ENCODE results near the gene GLTP. TPM values are rescaled to one million over a fixed set of nuclear protein-coding genes. Genes with fewer than 3 reads are reported as not detected.

The GLTP gene
- total and polyA plus RNA-seq, 2 donors (not counting 1 experiment from before 2014, with no cell fraction given) = 51.2 to 67.9 TPM

DNA sequence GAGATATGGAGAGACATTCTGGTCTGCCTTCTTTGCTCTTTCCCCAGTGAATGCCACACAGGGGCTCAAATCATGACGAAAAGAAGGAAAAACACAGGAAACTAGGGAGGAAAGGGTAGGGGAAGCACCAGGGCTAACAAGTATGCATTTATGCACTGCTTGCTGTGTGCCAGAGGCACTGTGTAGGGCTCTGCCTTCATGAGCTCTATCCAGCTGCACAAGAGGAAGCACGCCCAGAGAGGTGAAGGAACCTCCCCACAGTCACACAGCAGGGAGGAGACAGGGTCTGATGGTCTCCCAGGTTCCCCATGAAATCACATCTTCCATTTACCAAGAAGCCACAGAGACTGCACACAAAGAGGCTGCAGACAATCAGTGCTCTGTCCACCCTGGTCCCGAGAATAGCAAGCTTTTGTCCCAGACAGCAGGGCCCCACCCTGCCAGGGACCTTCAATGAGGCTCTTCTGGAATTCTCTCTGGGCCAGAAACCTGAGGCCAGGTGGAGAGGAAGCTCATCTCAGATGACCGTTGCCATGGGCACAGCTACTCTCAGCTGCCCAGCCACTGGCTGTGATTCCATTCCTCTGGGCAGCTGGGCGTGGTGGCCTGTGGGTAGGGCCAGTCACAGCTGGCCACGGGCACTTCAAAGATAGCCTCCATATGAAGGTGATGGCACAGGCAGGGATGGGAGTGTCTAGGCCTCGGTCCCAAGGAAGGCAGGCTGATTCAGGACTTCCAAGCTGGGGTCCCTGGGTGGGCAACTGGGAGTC lies 39.9 kb downstream of the GLTP start:
- Histone ChIP-seq H3K79me2 (ENCODE audit: control insufficient read depth, insufficient read depth, low read length) (no peaks in the 10 kb centered on the region), H2AFZ (ENCODE audit: low read length) (no peak overlapping the region), H3K4me2 (ENCODE audit: extremely low read depth, insufficient read depth, low read length) (no peak overlapping the region), H3K36me3 (ENCODE audit: control insufficient read depth, insufficient read depth, low read length) (no peaks in the 10 kb centered on the region), H3K4me3 (replicated peaks in 1 of 4; ENCODE audit: control extremely low read depth in 1 of 4, insufficient read depth in 1 of 4, low read depth in 3 of 4, low read length in 4 of 4) (no peak overlapping the region), H3K4me1 (ENCODE audit: control insufficient read depth, extremely low read depth, insufficient read depth, low read length) (peaks cover 3% of the 10 kb centered on the region), H3K27me3 (ENCODE audit: control insufficient read depth, insufficient read depth, low read length) (no peaks in the 10 kb centered on the region), H3K9ac (ENCODE audit: insufficient read depth, low read length) (no peak overlapping the region), H3K9me3 (ENCODE audit: control insufficient read depth, insufficient read depth, low read depth, low read length) (no peaks in the 10 kb centered on the region), H4K20me1 (ENCODE audit: control insufficient read depth, extremely low read depth, insufficient read depth, low read length) (no peaks in the 10 kb centered on the region), H3K27ac (ENCODE audit: insufficient read depth, low read length) (no peak overlapping the region)
- TF ChIP-seq EZH2 (IDR thresholded peaks at IDR 0.05; ENCODE audit: low read length, missing control alignments) = no peak
- TF ChIP-seq, protein P1, sequence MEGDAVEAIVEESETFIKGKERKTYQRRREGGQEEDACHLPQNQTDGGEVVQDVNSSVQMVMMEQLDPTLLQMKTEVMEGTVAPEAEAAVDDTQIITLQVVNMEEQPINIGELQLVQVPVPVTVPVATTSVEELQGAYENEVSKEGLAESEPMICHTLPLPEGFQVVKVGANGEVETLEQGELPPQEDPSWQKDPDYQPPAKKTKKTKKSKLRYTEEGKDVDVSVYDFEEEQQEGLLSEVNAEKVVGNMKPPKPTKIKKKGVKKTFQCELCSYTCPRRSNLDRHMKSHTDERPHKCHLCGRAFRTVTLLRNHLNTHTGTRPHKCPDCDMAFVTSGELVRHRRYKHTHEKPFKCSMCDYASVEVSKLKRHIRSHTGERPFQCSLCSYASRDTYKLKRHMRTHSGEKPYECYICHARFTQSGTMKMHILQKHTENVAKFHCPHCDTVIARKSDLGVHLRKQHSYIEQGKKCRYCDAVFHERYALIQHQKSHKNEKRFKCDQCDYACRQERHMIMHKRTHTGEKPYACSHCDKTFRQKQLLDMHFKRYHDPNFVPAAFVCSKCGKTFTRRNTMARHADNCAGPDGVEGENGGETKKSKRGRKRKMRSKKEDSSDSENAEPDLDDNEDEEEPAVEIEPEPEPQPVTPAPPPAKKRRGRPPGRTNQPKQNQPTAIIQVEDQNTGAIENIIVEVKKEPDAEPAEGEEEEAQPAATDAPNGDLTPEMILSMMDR (conservative IDR thresholded peaks at IDR 0.05 in 1 of 2, IDR thresholded peaks at IDR 0.05 in 1 of 2; ENCODE audit: low read depth in 1 of 2, low read length in 2 of 2) = no peak
- DNase-seq (ENCODE audit: low read depth in 2 of 2) = no peak

DNA sequence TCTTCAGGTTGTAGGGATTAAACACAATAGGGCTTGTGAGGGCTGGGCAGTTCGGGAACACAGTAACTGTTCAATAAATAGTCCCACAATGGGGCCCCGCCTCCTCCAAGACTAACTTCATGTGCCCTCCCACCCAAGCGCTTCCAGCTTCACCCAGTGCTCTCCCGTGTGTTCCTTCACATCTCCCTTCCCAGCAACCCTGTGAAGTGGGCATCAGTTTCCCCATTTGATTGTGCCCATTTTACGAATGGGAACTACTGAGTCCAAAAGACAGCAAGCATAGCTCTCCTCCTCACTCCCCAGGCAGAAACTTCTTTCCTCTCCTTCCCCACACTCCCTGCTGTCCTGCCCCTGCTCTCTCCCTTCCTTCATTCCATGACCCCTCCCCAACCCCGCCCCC lies 40.9 kb downstream of the GLTP start:
- H3K4me2 ChIP-seq (ENCODE audit: extremely low read depth, insufficient read depth, low read length) = no peak overlapping the region

DNA sequence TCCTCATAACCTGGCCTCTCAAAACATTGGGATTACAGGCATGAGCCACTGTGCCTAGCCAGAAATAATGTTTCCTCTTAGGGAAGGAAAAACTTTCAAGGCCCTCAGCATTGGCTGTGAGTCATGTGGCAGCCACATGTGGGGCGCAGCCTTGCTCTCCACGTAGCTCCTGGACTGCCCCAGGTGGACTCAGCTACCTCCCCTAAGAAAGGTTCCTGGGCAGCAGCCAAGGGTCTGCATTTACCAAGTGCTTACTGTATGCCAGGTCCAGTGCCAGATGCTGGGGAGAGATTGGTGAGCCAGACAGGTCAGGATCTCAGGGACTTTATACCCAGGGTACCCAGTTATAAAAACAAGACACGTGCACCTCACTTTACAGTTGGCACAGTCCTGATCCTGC lies 43.4 kb downstream of the GLTP start:
- Histone ChIP-seq H3K36me3 (ENCODE audit: control insufficient read depth, insufficient read depth, low read length) (no peaks in the 10 kb centered on the region), H3K9me3 (ENCODE audit: control insufficient read depth, insufficient read depth, low read depth, low read length) (no peaks in the 10 kb centered on the region), H3K4me2 (ENCODE audit: extremely low read depth, insufficient read depth, low read length) (no peak overlapping the region), H2AFZ (ENCODE audit: low read length) (no peak overlapping the region), H4K20me1 (ENCODE audit: control insufficient read depth, extremely low read depth, insufficient read depth, low read length) (no peaks in the 10 kb centered on the region), H3K27me3 (ENCODE audit: control insufficient read depth, insufficient read depth, low read length) (no peaks in the 10 kb centered on the region), H3K4me3 (replicated peaks in 1 of 4; ENCODE audit: control extremely low read depth in 1 of 4, insufficient read depth in 1 of 4, low read depth in 3 of 4, low read length in 4 of 4) (no peak overlapping the region), H3K9ac (ENCODE audit: insufficient read depth, low read length) (no peak overlapping the region), H3K79me2 (ENCODE audit: control insufficient read depth, insufficient read depth, low read length) (no peaks in the 10 kb centered on the region), H3K4me1 (ENCODE audit: control insufficient read depth, extremely low read depth, insufficient read depth, low read length) (peaks cover 3% of the 10 kb centered on the region), H3K27ac (ENCODE audit: insufficient read depth, low read length) (no peak overlapping the region)
- DNase-seq (ENCODE audit: low read depth in 2 of 2) = peak in 1 of 2 donors; percentile 53
- TF ChIP-seq EZH2 (IDR thresholded peaks at IDR 0.05; ENCODE audit: low read length, missing control alignments) = no peak
- TF ChIP-seq, protein P1 (conservative IDR thresholded peaks at IDR 0.05 in 1 of 2, IDR thresholded peaks at IDR 0.05 in 1 of 2; ENCODE audit: low read depth in 1 of 2, low read length in 2 of 2) = no peak

More for the DNA sequence above, 40.9 kb downstream of the GLTP start:
- Histone ChIP-seq H3K36me3 (ENCODE audit: control insufficient read depth, insufficient read depth, low read length) (no peaks in the 10 kb centered on the region), H2AFZ (ENCODE audit: low read length) (no peak overlapping the region), H3K9ac (ENCODE audit: insufficient read depth, low read length) (no peak overlapping the region), H3K27ac (ENCODE audit: insufficient read depth, low read length) (no peak overlapping the region), H3K27me3 (ENCODE audit: control insufficient read depth, insufficient read depth, low read length) (no peaks in the 10 kb centered on the region), H3K4me3 (replicated peaks in 1 of 4; ENCODE audit: control extremely low read depth in 1 of 4, insufficient read depth in 1 of 4, low read depth in 3 of 4, low read length in 4 of 4) (no peak overlapping the region), H3K4me1 (ENCODE audit: control insufficient read depth, extremely low read depth, insufficient read depth, low read length) (peaks cover 3% of the 10 kb centered on the region), H4K20me1 (ENCODE audit: control insufficient read depth, extremely low read depth, insufficient read depth, low read length) (no peaks in the 10 kb centered on the region), H3K9me3 (ENCODE audit: control insufficient read depth, insufficient read depth, low read depth, low read length) (no peaks in the 10 kb centered on the region), H3K79me2 (ENCODE audit: control insufficient read depth, insufficient read depth, low read length) (no peaks in the 10 kb centered on the region)
- no peak for DNase-seq (ENCODE audit: low read depth in 2 of 2)
- TF ChIP-seq, protein P1 (conservative IDR thresholded peaks at IDR 0.05 in 1 of 2, IDR thresholded peaks at IDR 0.05 in 1 of 2; ENCODE audit: low read depth in 1 of 2, low read length in 2 of 2) = no peak
- no peak for TF ChIP-seq EZH2 (IDR thresholded peaks at IDR 0.05; ENCODE audit: low read length, missing control alignments)
